Endometrial microvascular endothelial cells (primary cell): ENCODE data around the gene NECTIN4. TPM values are rescaled to one million over a fixed set of nuclear protein-coding genes. Genes with fewer than 3 reads are reported as not detected.
"Not testable (repeated sequence)": the region's sequence is repeated elsewhere in the genome, so short reads cannot be mapped to it uniquely, and the experiment has no call there.

Experiments
- in situ Hi-C: cut with HindIII; loops from 2 replicates; pipeline ENCODE4 v1.10.0; 2017; ENCODE audit warnings: low sequenced_read_pairs, low pct_unique_long_range_greater_than_20kb; ENCODE audit errors: inconsistent ontology term
- total RNA-seq: library from RNA; depleted of rRNA; stranded (reverse); fragments of >200 nt; gene quantifications from one replicate; pipeline ENCODE4 v1.2.3, GENCODE V29; 2015; ENCODE audit errors: inconsistent ontology term

Gene NECTIN4
- not detected for total RNA-seq

- in situ Hi-C loops = no loop called here
These were observed at the start of gene NECTIN4 for GRCh38 chr1:161089251-161089924. TSS of gene NECTIN4 (minus strand) at chr1:161089558. CDS start at chr1:161089296, 262 bp downstream.

DNA sequence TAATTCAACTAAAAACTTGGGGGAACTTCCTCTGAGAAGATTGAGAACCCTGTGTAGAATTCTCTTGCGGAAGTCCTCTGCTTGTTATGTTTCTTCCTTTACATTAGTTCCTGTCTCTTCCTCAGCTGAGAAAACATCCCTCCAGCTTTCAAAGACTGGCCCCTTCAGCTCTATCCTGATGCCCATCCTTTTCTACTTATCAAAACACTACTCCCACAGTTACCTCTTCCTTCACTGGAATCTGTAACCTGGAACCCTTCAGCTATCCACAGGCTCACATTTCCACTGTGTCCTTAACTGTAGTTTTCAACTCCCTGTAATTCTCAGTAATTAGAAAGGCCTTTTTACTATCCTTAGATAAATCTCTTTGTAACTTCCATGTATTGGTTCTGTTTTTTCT, 49.1 kb upstream of the NECTIN4 start:
- in situ Hi-C loops = no loop called here

GRCh38 chr1:161137881-161138280, 48.5 kb upstream of the NECTIN4 start:
- in situ Hi-C loops = no loop called here

DNA sequence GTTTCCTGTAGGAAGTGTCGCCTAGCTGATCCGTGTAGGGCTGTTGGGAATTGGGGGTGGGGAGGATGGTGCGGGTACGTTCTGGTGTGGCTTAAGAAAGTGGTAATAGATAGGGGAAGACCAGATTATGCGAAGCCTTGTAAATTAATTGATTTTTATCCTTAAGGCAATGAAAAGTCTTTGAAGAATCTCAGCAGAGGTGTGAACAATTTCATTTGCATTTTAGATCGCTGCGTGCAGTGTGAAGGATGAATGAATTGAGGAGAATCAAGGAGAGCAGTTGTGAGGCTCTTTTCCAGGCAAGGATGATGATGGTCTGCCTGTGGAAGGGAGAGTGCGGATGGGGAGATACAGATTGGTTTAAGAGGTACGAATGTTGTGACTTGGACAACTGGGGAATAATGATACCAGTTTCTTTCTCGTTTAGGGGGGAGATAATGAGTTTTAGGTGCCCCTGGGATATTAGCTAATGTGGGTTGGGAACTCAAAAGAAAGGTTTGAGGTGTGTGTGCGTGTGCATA, 43.9 kb upstream of the NECTIN4 start:
- in situ Hi-C loops = no loop called here

- in situ Hi-C loops = no loop called here
These were observed 43.3 kb upstream of the NECTIN4 start, which contains the start of gene DEDD for GRCh38 chr1:161132410-161133219. TSS of gene DEDD (minus strand) at chr1:161132667. CDS start at chr1:161124462, 8,205 bp downstream.

- in situ Hi-C loops = no loop called here
These were observed 42.4 kb upstream of the NECTIN4 start for GRCh38 chr1:161131523-161132409.

GRCh38 chr1:161130266-161130665, 40.9 kb upstream of the NECTIN4 start:
- in situ Hi-C loops = no loop called here

DNA sequence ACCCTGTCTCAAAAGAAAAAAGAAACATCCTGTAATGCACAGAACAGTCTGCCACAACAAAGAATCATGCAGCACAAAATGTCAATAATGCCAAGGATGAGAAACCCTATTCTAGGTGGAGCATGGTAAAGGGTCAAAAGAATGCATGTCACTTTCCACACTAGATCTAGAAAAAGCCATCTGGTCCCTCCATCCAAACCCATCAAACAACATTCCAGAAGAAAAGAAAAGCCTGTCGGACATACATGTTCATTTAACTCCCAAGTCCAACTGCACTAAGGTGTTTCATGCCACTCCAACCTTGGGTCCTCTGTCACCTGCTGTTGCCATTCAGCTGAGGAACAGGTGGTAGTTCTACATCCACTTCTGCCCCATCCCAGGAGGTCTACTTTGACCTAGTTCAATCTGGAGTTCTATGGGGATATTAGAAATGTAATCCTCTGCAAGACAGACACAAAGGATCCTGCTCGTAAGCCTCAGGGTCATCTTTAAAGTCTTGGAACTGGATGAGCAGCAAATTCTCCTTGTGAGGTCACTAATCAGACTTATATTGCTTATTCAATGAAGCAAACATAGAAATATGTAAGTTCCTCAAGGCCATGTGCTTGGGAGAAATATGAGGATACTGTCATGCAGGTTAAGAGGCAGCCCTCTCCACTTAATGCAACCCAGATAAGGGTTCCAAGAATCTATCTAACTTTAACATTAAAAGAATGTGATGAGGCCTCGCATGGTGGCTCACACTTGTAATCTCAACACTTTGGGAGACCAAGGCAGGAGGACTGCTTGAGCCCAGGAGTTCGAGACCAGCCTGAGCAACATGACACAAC, 39.4 kb upstream of the NECTIN4 start:
- in situ Hi-C loops = no loop called here

- in situ Hi-C loops = no loop called here
These were observed 38.3 kb upstream of the NECTIN4 start for GRCh38 chr1:161127649-161128048.

GRCh38 chr1:161122967-161123366, 33.6 kb upstream of the NECTIN4 start:
- in situ Hi-C loops = no loop called here

- in situ Hi-C loops = no loop called here
These were observed 32.5 kb upstream of the NECTIN4 start for GRCh38 chr1:161121834-161122233.

- in situ Hi-C loops = no loop called here
These were observed 31.8 kb upstream of the NECTIN4 start for GRCh38 chr1:161121042-161121650.

- in situ Hi-C loops = no loop called here
These were observed 29.9 kb upstream of the NECTIN4 start for GRCh38 chr1:161119092-161119903.

DNA sequence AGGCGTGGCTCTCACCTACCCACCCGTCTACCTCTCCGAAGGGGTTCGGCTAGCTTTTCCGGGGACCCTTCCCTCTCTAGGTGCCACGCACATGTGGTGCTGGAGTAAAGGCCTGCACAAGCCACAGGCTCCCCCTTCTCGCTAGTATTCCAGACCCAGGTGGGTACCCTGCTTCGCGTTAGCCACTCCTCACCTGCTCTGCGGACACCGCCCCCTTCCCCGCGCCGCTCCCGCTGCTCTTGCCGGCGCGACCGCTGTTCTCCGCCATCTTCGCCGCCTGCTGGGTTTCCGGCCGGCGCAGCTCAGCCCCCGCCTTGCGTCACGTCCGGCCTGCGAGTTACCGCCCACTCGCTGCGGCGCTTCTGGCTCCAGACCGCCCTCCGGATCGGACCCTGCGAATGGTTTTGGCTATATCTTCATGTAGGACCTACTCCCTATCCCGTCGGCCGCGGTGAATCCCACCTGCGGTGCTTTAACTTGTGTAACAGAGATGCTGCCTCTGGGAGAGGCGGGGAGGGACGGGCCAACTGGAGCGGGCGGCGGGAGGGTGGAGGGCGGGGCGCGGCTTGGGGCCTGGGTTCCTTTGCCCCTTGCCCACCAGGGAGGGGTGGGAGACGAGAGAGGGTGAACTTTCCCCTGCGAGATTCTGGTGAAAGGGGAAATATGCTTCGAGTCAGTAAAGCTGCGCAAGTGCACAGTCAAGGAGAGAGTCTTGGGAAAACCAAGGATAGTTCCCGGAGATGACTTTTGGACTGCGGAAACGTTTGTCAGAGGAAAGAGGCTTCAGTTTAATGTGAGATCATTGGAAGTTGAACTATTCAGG, 28.6 kb upstream of the NECTIN4 start, which contains the start of the genes NIT1 and PFDN2:
TSS of gene NIT1 (plus strand) at position 347 of the 823 bp plus-strand sequence. CDS start at position 419, 72 bp downstream.
TSS of gene PFDN2 (minus strand) at position 279 of the 823 bp plus-strand sequence. CDS start at position 268, 11 bp downstream.
- in situ Hi-C loops = no loop called here

GRCh38 chr1:161115961-161116360, 26.6 kb upstream of the NECTIN4 start:
- in situ Hi-C loops = not testable (repeated sequence)

GRCh38 chr1:161115132-161115711, 25.9 kb upstream of the NECTIN4 start:
- in situ Hi-C loops = no loop called here
